ENCODE results near the gene NKX2-3. TPM values are rescaled to one million over a fixed set of nuclear protein-coding genes. Genes with fewer than 3 reads are reported as not detected.

NKX2-3 gene
- polyA plus RNA-seq (ENCODE audit: insufficient read length in 3 of 3), result not detected

DNA sequence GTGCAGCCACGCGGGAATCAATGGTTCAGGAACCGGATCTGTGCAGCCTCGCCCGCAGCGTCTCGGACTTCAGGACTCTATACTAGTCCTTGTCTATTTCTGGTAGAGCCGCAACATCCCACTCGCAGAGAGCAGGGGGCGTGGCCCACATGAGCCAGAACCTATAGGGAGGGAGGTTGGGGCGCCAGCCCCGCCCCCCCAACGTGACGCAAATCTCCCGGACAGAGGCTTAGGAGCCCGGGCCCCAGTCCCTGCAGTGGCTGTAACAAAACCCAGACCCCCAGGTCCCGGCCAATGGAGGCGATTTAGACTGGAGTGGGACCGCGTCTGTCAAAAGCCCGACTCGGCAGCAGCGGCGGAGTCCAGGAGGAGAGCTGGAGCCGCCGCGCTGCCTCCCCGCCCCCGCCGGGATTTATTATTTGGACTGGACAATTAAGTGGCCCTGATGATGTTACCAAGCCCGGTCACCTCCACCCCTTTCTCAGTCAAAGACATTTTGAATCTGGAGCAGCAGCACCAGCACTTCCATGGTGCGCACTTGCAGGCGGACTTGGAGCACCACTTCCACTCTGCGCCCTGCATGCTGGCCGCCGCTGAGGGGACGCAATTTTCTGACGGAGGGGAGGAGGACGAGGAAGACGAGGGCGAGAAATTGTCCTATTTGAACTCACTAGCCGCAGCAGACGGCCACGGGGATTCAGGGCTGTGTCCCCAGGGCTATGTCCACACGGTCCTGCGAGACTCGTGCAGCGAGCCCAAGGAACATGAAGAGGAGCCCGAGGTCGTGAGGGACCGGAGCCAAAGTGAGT is at the start of gene NKX2-3:
Gene NKX2-3, plus strand, starts transcription at position 256 of the 809 bp plus-strand sequence. Its CDS starts 190 bp downstream, at position 446.
- no peak for DNase-seq (ENCODE audit: low read depth in 3 of 3, low spot score in 2 of 3)

GRCh38 chr10:99484626-99485581 is 47.8 kb upstream of the NKX2-3 start:
- no peak for DNase-seq (ENCODE audit: low read depth in 3 of 3, low spot score in 2 of 3)

DNA sequence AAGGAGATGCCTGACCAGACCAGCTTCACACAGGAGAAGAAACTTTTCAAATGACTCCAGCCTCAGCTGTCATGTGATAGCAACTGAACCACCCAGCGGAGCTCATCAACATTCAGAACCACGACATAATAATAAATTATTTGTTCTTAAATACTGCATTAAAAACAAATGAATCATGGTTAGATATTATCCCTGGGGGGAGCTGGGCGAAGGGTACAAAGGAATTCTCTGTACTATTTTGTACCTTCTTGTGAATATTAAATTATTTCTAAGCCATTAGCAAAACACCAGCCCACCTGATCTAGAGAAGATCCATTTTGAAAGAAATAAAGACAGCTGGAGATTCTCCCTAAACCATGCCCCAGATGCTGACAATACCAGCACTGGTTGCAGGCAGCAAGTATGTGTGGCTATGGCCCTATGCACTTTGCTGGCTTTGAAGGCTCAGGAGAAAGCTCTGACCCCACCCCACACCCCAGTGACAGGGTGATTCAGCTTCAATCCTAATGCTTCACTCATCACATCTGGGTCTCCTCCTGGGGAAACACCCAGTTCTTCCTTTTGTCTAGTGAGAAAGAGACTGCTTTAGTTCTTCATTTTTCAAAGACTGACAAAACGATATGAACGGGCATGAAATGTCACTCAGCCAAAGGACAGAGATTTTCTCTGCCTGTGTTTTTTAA is 45.5 kb upstream of the NKX2-3 start:
- no peak for DNase-seq (ENCODE audit: low read depth in 3 of 3, low spot score in 2 of 3)

GRCh38 chr10:99489271-99489670 is 43.5 kb upstream of the NKX2-3 start:
- DNase-seq (ENCODE audit: low read depth in 3 of 3, low spot score in 2 of 3), result no peak

GRCh38 chr10:99497343-99498025 is 35.3 kb upstream of the NKX2-3 start:
- DNase-seq (ENCODE audit: low read depth in 3 of 3, low spot score in 2 of 3), result no peak

DNA sequence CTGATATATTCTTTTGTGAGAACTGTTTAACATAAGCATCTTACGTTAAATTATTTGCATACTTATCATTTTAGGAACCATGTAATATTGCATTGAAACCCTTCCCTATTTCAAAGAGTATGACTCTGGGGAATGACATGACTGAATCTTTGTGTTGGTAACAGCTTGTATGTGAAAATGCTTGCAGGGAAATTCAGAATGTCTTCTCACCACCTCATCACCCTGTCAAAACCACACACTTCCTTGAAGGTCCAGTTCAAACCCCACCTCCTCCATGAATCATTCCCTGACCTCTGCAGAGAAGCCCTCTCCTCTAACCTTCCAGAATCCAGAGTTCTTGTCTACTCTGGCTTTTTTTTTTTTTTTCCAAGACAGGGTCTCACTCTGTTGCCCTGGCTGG is 26.3 kb upstream of the NKX2-3 start:
- no peak for DNase-seq (ENCODE audit: low read depth in 3 of 3, low spot score in 2 of 3)

- DNase-seq (ENCODE audit: low read depth in 3 of 3, low spot score in 2 of 3), result no peak
These were observed 25.5 kb upstream of the NKX2-3 start for GRCh38 chr10:99507265-99507664.

GRCh38 chr10:99513061-99513460 is 19.7 kb upstream of the NKX2-3 start:
- no peak for DNase-seq (ENCODE audit: low read depth in 3 of 3, low spot score in 2 of 3)

DNA sequence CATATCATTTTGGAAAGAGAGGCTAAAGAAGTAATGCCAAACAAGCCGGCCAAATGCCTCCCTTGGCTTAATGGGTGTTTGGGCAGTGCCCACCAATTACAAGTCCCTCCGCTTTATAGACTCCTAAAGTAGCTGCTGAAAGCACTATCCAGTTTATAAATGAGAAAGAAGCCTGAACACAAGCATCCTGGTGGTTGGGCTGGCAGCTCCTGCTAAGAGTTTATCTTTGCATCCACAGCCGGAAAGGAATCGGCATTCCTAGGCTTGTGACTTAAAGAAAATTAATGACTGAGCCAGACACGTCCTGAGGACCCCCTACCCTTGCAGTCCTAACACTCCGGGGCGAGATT is 13.1 kb upstream of the NKX2-3 start:
- DNase-seq (ENCODE audit: low read depth in 3 of 3, low spot score in 2 of 3), result no peak

DNA sequence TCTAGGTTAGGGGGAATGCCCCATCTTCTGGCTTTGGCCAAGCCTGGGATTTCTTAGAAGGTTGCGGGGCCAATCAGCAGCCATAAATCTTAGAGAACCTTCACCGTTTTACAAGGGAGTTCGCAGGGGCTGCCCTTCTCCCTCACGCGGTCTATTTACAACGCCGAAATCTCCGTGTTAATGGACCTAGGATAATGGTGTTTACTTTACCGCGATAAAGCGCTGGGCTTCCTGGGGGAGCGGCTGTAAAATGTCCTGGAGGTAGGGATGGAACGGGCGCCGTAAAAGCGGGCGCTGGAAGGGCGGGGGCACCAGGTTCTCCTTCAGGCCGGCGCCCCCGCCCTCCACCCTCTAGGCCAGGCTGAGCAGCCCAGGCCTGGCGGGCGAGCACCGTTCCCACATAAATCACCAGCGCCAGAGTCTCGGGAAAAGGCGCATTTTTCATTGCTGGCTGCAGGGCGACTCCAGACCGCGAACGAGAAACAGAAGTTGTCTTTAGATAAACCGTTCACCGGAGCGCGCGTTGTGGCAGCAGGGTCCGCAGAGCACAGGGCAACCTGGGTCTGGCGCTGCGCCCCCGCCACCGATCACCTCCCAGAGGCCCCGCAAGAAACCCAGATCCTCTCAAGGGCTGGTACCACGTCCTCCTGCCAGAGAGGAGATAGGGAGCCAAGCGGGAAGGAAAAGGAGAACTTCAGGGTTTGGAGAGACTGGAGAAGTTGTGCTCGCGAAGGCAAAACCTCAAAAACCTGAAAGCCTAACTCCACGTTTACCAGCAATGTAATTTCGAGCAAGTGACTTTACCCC is 12.5 kb upstream of the NKX2-3 start:
- no peak for DNase-seq (ENCODE audit: low read depth in 3 of 3, low spot score in 2 of 3)

DNA sequence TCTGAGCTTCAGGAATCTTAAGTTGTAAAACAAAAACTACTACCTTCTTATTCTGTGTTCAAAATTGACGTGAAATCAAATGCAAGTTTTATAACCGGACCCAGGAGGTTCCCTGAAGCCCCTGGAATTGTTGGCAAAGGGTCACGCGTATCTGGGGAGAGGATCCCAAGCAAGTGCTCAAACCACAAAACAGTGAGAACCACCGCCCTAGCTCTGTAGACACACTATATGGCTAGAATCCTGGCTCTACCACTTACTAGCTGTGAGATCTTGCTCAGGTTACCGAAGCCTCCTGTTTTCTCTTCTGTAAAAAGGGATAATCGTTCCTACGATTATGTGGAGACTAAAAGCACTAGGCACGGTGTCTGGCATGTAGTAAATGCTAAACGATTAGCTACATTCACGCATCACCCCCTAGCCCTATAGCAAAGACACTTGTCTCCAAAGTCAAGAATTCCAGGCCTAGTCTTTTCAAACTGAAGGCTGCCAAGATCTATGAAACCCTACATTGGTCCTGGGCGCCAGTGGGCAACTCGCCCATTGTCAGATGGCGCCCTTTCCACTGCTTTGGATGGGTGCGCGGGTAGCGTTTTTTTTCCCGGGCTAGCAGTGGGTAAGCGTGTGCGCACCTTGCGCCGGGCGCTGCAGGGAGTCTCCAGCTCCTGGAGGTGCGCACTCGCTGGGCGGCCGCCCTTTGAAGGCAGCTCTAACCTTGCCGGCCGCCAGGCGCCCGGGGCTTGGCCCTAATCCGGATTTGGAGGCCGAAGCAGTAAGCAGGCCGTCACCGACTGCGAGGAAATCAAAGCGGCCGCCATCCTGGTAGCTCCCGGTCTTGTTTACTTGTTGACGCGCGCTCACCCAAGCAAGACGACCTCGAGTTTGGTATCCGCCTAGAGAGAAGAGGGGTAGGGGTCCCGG is 11.6 kb upstream of the NKX2-3 start:
- no peak for DNase-seq (ENCODE audit: low read depth in 3 of 3, low spot score in 2 of 3)

- no peak for DNase-seq (ENCODE audit: low read depth in 3 of 3, low spot score in 2 of 3)
These were observed 10.8 kb upstream of the NKX2-3 start for GRCh38 chr10:99521765-99522469.

- no peak for DNase-seq (ENCODE audit: low read depth in 3 of 3, low spot score in 2 of 3)
These were observed 10.1 kb upstream of the NKX2-3 start for GRCh38 chr10:99522470-99523250.

DNA sequence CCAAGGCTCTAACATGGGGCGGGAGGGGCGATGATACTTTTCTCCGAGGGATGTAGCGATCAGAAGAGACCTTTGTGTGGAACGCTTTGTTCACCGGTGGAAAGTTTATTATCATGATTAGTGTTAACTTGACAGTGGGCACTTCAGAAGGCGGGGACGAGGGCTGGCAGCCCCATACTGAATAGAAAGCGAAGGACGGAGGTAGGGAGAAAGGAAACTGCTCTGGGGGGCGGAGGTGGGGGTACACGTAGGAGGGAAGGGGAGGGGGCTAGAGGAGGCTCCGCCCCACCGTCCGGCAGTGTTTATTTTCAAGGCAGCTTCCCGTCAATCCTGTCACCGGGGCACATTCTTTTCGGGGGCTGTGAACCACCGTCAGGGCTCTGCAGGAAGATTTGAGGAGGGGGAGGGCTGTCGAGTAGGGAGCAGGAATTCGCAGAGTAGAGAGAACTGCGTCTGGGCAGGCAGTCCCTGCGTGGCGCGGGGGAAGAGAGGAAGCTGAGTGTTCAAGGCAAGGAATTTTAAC is 9.4 kb upstream of the NKX2-3 start:
- no peak for DNase-seq (ENCODE audit: low read depth in 3 of 3, low spot score in 2 of 3)

GRCh38 chr10:99524050-99524666 is 8.6 kb upstream of the NKX2-3 start:
- no peak for DNase-seq (ENCODE audit: low read depth in 3 of 3, low spot score in 2 of 3)

GRCh38 chr10:99524736-99525380 is 7.9 kb upstream of the NKX2-3 start:
- no peak for DNase-seq (ENCODE audit: low read depth in 3 of 3, low spot score in 2 of 3)
